ENCODE results near the gene C17orf114.

DNA sequence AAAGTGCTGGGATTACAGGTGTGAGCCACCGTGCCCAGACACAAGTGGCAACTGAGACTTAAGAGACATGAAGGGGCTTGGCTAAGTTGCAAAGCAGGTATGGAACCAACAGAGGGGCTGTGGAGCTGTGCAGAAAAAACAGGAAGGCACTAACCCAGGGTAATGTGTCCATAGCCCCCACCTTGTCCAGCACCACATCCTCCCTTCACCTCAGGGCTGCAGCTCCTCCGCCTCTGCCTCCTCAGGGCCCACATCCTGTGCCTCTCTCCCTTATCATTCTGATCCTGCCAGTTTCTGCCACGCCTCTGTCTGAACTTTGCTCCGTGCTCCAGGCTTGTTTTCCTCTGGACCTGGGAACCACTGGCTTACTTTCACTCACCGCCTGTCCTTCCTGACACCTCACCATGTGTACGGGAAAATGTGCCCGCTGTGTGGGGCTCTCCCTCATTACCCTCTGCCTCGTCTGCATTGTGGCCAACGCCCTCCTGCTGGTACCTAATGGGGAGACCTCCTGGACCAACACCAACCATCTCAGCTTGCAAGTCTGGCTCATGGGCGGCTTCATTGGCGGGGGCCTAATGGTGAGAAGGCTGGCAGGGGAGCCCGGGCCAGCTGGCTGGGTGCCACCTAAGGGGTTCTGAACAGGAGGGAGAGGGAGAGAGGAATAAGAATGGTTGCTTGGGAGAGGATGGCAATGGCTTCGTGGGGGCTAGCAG is 30.5 kb downstream of the C17orf114 start, which contains the start of gene TM4SF5:
- TF ChIP-seq ZNF274 (IDR thresholded peaks at IDR 0.05; ENCODE audit: low read depth, low read length) (no peak), YY1 (IDR thresholded peaks at IDR 0.05; ENCODE audit: insufficient read depth, insufficient read length) (no peak), SUZ12 (IDR thresholded peaks at IDR 0.05; ENCODE audit: extremely low read depth, insufficient read depth, insufficient read length) (no peak)

Measured in NT2/D1 (cell line).